HFF-Myc (cell line): ENCODE results near the gene KCNK6.
A peak's percentile ranks its signal among the peaks of the same experiment; 100 is the strongest.

Source experiments
- DNase-seq: peaks from one replicate; pipeline ENCODE4 v3.0.0-alpha.2; 2011; ENCODE audit warnings: low read depth; ENCODE audit errors: extremely low read depth
- H3K4me3 ChIP-seq: replicated peaks from 2 replicates; pipeline ENCODE4 v1.5.1; 2011; ENCODE audit warnings: low read depth, mild to moderate bottlenecking, control low read depth, low read length
- CTCF ChIP-seq: IDR thresholded peaks from 2 replicates; pipeline ENCODE4 v1.5.1; 2012; ENCODE audit warnings: mild to moderate bottlenecking, low read depth, low read length, control low read depth; ENCODE audit errors: missing control alignments

KCNK6 gene

GRCh38 chr19:38310986-38311385, 8.7 kb upstream of the KCNK6 start:
- H3K4me3 ChIP-seq = no peak overlapping the region
- TF ChIP-seq CTCF = no peak
- DNase-seq = no peak

- no peak for TF ChIP-seq CTCF
- peak; percentile 86 for DNase-seq
- peak within 1 kb of the TSS; percentile 73 for H3K4me3 ChIP-seq
Measured at GRCh38 chr19:38315657-38316476, 3.8 kb upstream of the KCNK6 start, which contains the start of gene YIF1B. Gene YIF1B (minus strand): TSS chr19:38315947. CDS start chr19:38315917, 30 bp downstream.

DNA sequence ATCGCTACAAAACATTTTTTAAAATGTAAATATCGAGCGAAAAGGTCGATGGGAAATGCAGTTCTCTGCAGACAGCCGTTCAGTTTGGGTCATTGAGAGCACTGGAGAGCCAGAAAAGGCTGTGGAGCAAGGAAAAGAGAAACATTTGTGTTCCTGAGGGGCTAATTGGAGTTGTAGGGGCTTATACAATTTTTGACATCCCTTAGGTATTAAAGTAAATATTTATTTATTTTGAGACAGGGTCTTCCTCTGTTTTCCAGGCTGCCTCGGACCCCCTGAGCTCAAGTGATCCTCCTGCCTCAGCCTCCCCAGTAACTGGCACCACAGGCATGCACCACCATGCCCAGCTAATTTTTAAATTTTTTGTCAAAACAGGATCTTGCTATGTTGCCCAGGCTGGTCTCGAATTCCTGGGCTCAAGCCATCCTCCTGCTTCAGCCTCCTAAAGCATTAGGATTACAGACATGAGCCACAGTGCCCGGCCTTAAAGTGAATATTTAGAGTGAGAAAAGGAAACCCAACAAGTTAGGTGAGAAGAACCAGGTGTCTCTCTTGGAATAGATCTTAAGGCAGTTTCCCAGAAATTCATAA, 3.1 kb upstream of the KCNK6 start:
- H3K4me3 ChIP-seq = 0 out of 2 replicates have a peak overlapping the region, but pooled peaks have one; percentile 17
- no peak for TF ChIP-seq CTCF
- no peak for DNase-seq

GRCh38 chr19:38317104-38317612, 2.5 kb upstream of the KCNK6 start:
- no peak for TF ChIP-seq CTCF
- no peak for DNase-seq
- no peak overlapping the region for H3K4me3 ChIP-seq

DNA sequence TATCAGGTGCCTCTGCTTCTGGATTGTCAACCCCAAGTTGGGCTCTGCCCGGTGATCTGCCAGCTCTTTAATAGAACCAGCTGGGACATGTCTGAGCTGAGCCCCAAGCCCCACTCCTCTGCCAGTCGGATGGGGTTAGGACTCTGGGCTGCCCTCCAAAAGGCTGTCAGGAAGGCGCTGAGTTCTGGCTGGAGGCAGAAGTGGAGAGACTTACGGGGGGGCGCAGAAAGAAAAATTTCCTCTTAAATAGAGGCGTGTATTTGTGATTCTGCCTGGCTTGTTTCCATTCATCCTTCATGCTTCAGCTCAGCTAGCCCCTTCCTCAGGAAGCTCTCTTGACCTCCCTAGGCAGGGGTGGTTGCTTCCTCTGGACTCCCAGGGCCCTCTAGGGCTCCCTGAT, 985 bp upstream of the KCNK6 start:
- no peak overlapping the region for H3K4me3 ChIP-seq
- TF ChIP-seq CTCF = no peak
- no peak for DNase-seq

GRCh38 chr19:38320969-38321339, 1.3 kb downstream of the KCNK6 start:
- TF ChIP-seq CTCF = no peak

More at GRCh38 chr19:38320969-38321339, 1.3 kb downstream of the KCNK6 start:
- no peak overlapping the region for H3K4me3 ChIP-seq
- no peak for DNase-seq
